ENCODE measurements around the gene IL6R.

Gene IL6R

GRCh38 chr1:154427173-154428139, 22.3 kb downstream of the IL6R start:
- no peak for DNase-seq (ENCODE audit: low read depth)

- DNase-seq (ENCODE audit: low read depth) = no peak
Measured at GRCh38 chr1:154429118-154429517, 24.0 kb downstream of the IL6R start.

GRCh38 chr1:154429841-154430611, 24.9 kb downstream of the IL6R start:
- DNase-seq (ENCODE audit: low read depth) = no peak

GRCh38 chr1:154430903-154431302, 25.8 kb downstream of the IL6R start:
- DNase-seq (ENCODE audit: low read depth) = no peak

- no peak for DNase-seq (ENCODE audit: low read depth)
Measured at GRCh38 chr1:154431586-154432373, 26.6 kb downstream of the IL6R start.

- DNase-seq (ENCODE audit: low read depth) = no peak
Measured at GRCh38 chr1:154433161-154433764, 28.1 kb downstream of the IL6R start.

GRCh38 chr1:154434346-154435085, 29.4 kb downstream of the IL6R start:
- DNase-seq (ENCODE audit: low read depth) = no peak

GRCh38 chr1:154435599-154436200, 30.6 kb downstream of the IL6R start:
- no peak for DNase-seq (ENCODE audit: low read depth)

GRCh38 chr1:154436433-154436832, 31.3 kb downstream of the IL6R start:
- no peak for DNase-seq (ENCODE audit: low read depth)

- no peak for DNase-seq (ENCODE audit: low read depth)
Measured at GRCh38 chr1:154440036-154440804, 35.1 kb downstream of the IL6R start.

GRCh38 chr1:154441241-154441888, 36.2 kb downstream of the IL6R start:
- DNase-seq (ENCODE audit: low read depth) = no peak

GRCh38 chr1:154442006-154442740, 37.0 kb downstream of the IL6R start:
- DNase-seq (ENCODE audit: low read depth) = no peak

- DNase-seq (ENCODE audit: low read depth) = no peak
Measured at GRCh38 chr1:154443274-154444013, 38.3 kb downstream of the IL6R start.

- DNase-seq (ENCODE audit: low read depth) = no peak
Measured at GRCh38 chr1:154445040-154445472, 39.9 kb downstream of the IL6R start.

GRCh38 chr1:154446292-154446691, 41.1 kb downstream of the IL6R start:
- DNase-seq (ENCODE audit: low read depth) = no peak

- DNase-seq (ENCODE audit: low read depth) = no peak
Measured at GRCh38 chr1:154446789-154447188, 41.6 kb downstream of the IL6R start.

GRCh38 chr1:154448331-154448811, 43.2 kb downstream of the IL6R start:
- no peak for DNase-seq (ENCODE audit: low read depth)

- DNase-seq (ENCODE audit: low read depth) = no peak
Measured at GRCh38 chr1:154453161-154453560, 48.0 kb downstream of the IL6R start.
